Activated naive CD4-positive, alpha-beta T cell treated with anti-CD3 and anti-CD28 coated beads, Interleukin-2, amount 50 U/mL, for 72 hours (primary cell): ENCODE measurements around the gene TPM4. TPM values are rescaled to one million over a fixed set of nuclear protein-coding genes. Genes with fewer than 3 reads are reported as not detected.

Experiments
- ATAC-seq, 2 donors: fragments of 150-1000 bp; cut with Tn5 transposase; 2 replicates each; pipeline ENCODE4 v1.10.0; 2021; ENCODE audit warnings: mild to moderate bottlenecking in 2 of 2, moderate library complexity in 2 of 2
- DNase-seq, 2 donors: peaks; one replicate each; pipeline ENCODE4 v3.0.0; 2021 to 2022; ENCODE audit warnings: low spot score in 2 of 2
- H3K27ac Mint-ChIP-seq, 2 donors: one replicate each; pipeline ENCODE4 v1.8.0; 2022; ENCODE audit warnings: mild to moderate bottlenecking in 2 of 2, mixed read lengths in 2 of 2
- H3K36me3 Mint-ChIP-seq, 2 donors: one replicate each; pipeline ENCODE4 v1.8.0; 2022; ENCODE audit warnings: mixed read lengths in 2 of 2
- H3K9me3 Mint-ChIP-seq, 2 donors: one replicate each; pipeline ENCODE4 v1.8.0; 2022; ENCODE audit warnings: mixed read lengths in 2 of 2
- total RNA-seq, 2 donors: library from RNA; stranded (reverse); gene quantifications; one replicate each; pipeline ENCODE4 v1.2.3, GENCODE V29; 2022

TPM4 gene
- total RNA-seq, 2 donors from 2014 or later = 405 to 411 TPM

DNA sequence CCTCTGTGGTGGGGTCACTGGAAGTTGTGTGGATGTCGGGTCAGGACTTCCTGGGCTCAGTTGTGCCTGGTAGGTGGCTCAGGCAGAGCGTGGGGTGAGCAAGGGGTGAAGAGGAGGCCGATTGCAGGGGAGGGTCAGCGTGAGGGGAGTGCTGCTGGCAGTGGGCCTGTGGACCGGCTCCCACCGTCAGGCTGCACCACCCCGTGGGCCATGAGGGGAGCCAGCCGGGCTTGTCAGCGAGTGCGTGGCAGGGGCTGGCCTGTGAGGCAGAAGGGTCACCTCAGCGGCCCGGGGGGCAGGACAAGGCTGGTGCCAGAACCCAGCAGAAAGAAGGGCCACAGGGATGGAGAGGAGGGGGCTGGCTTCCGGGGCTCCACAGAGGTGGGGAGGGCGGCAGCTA lies 48.7 kb downstream of the TPM4 start:
- H3K36me3 Mint-ChIP-seq = peaks cover 19 to 21% of the 10 kb centered on the region in 2 donors
- peak overlapping the region; percentile 44 to 70 for H3K27ac Mint-ChIP-seq
- no peak for DNase-seq

DNA sequence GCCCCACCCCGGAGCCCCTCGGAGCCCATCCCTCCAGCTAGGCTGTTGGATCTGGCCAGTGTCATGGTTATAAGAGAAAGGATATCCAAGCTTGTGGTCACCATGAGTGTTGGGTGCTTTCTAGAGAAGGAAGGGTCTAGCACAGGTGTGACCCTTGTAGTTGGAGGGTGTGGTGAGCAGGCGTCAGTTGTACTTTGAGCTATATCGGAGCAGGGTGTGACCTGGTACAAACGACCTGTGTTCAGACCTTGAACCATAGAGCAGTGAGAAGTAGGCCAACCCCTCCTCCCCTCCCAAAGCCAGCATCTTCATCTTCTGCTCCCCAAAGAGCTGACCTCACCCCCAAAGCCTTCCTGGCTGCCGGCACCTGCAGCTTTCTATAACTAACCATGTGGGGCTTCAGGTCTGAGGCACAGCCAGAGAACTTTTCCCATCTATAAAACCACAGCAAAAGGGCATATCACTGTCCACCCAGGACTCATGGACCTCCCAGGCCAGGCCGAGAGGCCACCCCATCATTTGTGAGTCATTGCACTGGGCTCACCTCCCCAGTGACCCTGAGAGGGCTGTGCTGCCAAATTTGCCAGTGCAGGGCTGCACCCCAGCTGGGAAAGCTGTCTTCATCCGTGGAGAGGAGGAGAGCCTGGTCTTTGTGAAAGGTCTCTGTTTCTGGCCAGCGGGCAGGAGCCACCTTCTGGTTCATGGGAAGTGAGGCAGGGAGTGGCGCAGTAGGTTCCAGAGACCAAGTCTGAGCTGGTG lies 49.6 kb downstream of the TPM4 start:
- Mint-ChIP-seq H3K36me3 (peaks cover 25 to 30% of the 10 kb centered on the region in 2 donors), H3K27ac (peak overlapping the region in 1 of 2 donors; percentile 84), H3K9me3 (peaks cover 0 to under 1% of the 10 kb centered on the region in 2 donors)
- no peak for DNase-seq
- ATAC-seq = no peak

More for the DNA sequence above, 48.7 kb downstream of the TPM4 start:
- H3K9me3 Mint-ChIP-seq = no peaks in the 10 kb centered on the region
- ATAC-seq = no peak

DNA sequence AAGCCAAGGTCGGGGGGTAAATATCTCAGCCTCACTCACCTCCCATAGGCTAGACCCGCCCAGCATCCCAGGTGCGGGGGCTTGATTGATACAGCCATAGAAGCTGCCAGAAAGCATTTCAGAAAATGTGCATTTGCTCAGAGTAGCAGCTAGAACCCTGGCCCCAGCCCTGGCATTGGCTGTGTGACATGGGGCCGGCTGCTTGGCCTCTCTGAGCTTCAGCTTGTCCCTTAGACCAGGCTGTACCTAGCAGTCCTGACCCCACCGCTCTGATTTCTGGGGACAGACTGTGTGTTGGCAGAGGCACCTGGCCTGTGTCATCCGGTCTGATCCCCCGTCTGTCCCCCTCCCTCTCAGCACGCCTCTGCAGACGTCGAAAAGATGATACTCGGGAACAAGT lies 50.8 kb downstream of the TPM4 start:
- Mint-ChIP-seq H3K27ac (no peak overlapping the region), H3K9me3 (peaks cover 11% of the 10 kb centered on the region in 2 donors), H3K36me3 (peaks cover 36 to 42% of the 10 kb centered on the region in 2 donors)
- DNase-seq (no peak), ATAC-seq (no peak)

DNA sequence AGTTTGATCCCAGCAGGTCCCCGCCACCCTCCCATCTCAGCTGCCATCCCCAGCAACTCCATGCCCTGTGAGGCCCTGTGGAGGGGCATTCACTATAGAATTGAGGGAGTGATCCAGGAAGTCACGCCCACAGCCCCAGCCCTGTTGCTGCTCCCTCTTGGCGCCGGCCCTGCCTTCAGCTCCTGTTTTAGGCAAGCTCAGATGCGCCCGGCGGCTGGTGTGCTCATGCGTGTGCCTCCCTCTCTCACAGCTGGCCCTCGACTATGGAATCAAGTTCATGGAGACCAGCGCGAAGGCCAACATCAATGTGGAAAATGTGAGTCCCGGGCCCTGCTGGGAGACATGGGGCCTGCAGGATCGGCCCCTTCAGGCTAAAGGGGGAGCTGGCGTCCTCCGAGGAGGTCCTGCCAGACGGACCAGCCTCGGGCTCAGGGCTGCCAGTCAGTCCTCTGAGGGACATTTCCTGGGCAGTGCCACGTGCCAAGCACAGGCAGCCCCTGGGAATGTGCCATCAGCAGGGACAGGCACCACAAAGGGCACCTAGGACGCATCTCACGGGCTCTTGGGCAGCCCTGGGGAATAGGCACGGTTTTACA lies 51.6 kb downstream of the TPM4 start:
- ATAC-seq = no peak
- no peak overlapping the region for H3K27ac Mint-ChIP-seq
- H3K9me3 Mint-ChIP-seq = peaks cover 11 to 12% of the 10 kb centered on the region in 2 donors
- peaks cover 44 to 50% of the 10 kb centered on the region in 2 donors for H3K36me3 Mint-ChIP-seq
- DNase-seq = no peak

DNA sequence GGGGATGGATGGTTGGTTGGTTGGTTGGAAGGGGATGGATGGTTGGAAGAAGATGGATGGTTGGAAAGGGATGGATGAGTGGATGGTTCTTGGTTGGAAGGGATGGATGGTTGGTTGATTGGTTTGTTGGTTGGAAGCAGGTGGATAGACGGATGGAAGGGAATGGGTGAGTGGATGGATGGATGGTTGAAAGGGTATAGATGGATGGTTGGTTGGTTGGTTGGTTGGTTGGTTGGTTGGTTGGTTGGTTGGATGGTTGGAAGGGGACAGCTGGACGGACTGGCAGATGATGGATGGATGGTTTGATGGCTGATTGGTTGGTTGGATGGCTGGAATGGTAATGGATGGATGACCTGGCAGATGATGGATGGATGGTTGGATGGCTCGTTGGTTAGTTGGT lies 55.4 kb downstream of the TPM4 start:
- Mint-ChIP-seq H3K9me3 (peaks cover 11 to 19% of the 10 kb centered on the region in 2 donors), H3K27ac (peak overlapping the region; percentile 30 to 55), H3K36me3 (peaks cover 48 to 54% of the 10 kb centered on the region in 2 donors)
- DNase-seq = no peak
- no peak for ATAC-seq

DNA sequence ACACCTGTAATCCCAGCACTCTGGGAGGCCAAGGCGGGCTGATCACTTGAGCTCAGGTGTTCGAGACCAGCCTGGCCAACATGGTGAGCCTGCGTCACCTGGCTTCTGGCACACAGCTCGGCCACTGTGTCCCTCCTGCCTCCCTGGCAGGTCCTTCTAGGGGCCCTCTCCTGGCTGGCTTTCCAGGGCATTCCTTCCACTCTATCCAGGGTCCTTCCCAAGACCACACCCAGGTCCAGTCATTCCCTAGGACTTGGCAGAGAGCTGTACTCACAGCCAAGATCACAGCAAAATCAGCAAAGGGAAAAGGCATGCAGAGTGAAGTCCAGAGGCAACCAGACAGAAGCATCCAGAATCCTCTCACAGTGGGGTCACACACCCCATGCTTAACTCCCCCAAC lies 57.5 kb downstream of the TPM4 start:
- Mint-ChIP-seq H3K27ac (no peak overlapping the region), H3K36me3 (peaks cover 43 to 49% of the 10 kb centered on the region in 2 donors), H3K9me3 (peaks cover 11 to 19% of the 10 kb centered on the region in 2 donors)
- ATAC-seq (no peak), DNase-seq (no peak)

DNA sequence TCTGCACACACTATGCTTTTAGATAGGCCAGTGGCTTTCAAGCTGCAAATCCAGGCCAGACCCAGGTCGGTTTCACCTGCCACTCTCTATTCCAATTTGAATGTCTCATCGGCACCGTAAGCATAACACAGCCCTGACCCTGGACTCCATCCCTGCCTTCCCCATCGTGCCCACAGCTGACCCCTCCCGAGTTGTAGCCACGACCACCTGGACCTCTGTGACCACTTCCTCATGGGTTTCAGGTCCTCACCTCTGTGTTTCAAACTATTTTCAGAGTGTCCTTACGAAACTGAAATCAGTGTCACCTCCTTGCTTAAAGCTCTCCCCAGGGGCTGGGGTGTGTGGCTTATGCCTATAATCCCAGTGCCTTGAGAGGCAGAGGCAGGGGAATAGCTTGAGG lies 58.2 kb downstream of the TPM4 start:
- H3K9me3 Mint-ChIP-seq = peaks cover 11 to 19% of the 10 kb centered on the region in 2 donors

DNA sequence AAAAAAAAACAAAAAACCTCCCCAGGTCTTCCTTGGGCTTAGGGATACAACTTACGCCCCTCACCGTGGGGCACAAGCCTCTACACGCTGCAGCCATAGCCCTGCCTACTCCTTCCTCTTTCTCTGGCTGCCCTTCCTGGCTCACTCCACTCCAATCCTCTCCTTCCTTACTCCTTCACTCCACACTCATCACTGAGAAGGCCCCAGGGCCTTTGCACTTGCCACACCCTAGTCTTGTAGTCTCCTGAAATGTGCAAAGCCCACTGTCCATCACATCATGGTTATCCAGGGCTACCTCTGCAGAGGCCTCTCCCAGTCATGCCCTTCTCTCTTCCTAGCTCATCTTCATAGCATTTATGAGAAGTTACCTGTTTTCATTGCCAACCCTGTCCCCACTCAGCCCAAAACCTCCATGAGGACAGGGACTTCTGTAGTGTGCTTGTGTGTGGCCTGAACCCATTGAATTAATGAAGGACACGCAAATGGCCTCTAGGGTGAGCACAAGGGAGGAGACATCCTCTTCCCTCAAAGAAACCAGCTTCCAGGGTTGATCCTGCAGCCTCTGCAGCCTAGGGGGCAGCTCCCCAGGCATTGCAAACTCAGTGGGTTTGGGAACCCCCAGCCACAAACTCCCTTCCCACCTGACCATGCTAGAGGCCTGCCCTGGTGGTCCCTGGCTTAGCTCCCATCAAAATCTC lies 59.3 kb downstream of the TPM4 start:
- peak overlapping the region in 1 of 2 donors; percentile 12 for H3K27ac Mint-ChIP-seq
- ATAC-seq (peak in 1 of 2 donors; percentile 8), DNase-seq (no peak)
- peaks cover 11 to 19% of the 10 kb centered on the region in 2 donors for H3K9me3 Mint-ChIP-seq
- peaks cover 29 to 31% of the 10 kb centered on the region in 2 donors for H3K36me3 Mint-ChIP-seq

More for the DNA sequence above, 58.2 kb downstream of the TPM4 start:
- Mint-ChIP-seq H3K36me3 (peaks cover 37 to 42% of the 10 kb centered on the region in 2 donors), H3K27ac (peak overlapping the region in 1 of 2 donors; percentile 11)
- ATAC-seq (no peak), DNase-seq (no peak)

DNA sequence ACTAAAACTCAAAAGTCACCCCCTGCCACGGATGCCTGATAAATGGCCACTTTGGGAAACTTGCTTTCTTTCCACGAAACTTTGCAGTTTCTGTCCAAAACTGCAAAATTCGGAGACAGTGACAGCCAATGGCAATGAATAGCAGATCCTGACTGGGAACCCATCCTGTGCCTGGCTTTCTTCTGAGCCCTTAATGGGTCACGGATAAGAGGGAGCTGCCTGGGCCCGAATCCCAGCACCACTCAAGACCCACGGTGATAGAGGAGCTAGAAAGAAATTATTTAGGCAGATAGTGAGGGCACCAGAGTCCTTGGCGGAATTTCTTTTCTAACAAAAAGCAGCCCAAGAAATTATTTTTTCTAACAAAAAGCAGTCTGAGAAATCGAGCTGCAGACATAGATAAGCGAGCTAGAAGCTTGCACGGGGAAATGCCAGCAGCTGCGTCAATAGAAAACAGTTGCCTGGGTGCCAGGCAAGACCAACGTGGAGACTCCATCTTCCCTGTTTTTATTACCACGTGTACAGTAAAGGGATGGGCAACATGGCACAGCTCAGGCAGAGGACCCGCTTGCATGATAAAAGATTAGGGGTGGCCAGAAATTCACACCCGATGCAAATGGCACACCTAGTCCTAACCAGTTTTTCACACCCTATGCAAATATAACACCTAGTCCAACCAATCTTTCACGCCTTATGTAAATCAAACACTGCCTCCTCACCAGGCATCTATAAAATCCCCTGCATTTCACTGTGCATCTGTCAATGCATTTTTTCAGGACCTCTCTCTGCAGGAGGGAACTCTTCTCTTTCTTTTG lies 60.1 kb downstream of the TPM4 start:
- peaks cover 7 to 14% of the 10 kb centered on the region in 2 donors for H3K9me3 Mint-ChIP-seq
- no peak for DNase-seq
- peaks cover 23% of the 10 kb centered on the region in 2 donors for H3K36me3 Mint-ChIP-seq
- no peak overlapping the region for H3K27ac Mint-ChIP-seq
- no peak for ATAC-seq

DNA sequence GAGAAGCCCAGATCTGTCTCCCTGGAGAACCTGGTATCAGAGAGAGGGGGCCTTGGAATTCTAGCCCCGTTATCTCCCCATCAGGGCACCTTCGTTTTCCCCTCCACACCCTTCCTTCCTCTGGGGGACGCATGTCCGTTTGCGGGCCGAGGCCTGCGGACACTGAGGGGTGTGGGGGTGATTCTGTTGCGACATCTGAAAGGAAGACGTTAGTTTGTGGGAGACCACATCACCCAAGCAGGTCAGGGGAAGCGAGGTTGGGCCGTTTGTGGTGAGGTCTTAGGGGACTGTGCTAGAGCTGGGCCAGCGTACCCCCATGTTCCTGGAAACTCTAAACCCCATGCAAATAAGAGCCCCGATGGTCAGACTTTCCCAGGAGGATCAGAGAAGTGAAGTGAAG lies 63.5 kb downstream of the TPM4 start:
- ATAC-seq = no peak
- peak overlapping the region in 1 of 2 donors; percentile 91 for H3K27ac Mint-ChIP-seq
- no peak for DNase-seq
- H3K36me3 Mint-ChIP-seq = peaks cover 10 to 12% of the 10 kb centered on the region in 2 donors
- no peaks in the 10 kb centered on the region for H3K9me3 Mint-ChIP-seq

DNA sequence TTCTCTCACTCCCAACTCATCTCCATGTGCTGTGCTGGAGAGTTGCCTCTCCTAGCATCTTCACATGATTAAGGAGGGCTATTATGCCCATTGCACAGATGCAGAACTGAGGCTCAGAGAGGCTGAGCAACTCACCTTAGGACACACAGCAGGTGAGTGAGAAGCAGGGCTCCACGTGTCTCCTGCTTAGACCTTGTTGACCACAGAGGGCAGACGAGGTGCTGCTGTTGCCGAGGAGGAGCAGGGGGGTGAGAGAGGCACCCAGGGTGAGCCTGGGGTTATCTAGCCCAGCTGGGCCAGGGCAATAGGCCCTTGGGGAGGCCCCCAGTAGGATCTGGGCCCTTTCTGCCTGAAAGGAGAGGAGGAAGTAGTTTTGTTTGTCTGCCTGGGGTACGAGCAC lies 64.7 kb downstream of the TPM4 start:
- peak overlapping the region in 1 of 2 donors; percentile 37 for H3K27ac Mint-ChIP-seq
- DNase-seq (no peak), ATAC-seq (no peak)
- no peaks in the 10 kb centered on the region for H3K9me3 Mint-ChIP-seq
- H3K36me3 Mint-ChIP-seq = peaks cover 10 to 13% of the 10 kb centered on the region in 2 donors

DNA sequence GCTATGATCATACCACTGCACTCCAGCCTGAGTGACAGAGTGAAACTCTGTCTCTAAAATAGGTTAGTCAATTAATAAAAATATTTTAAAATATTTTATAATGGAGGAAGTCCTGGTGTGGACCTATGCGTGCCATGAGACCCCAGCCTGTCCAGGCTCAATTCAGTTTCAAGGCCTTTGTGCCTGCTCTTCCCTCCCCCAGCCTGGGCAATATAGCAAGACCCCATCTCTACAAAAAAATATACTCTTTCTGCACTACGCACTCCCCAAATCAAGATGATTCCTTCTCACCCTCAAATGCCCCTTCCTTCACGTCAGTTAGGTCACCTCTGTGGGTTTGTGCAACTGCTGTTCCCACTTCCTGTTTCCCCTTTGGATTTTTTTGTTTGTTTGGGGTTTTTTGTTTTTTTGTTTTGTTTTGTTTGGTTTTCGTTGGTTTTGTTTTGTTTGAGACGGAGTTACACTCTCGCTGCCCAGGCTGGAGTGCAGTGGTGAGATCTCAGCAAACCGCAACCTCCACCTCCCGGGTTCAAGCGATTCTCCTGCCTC lies 65.8 kb downstream of the TPM4 start:
- Mint-ChIP-seq H3K9me3 (no peaks in the 10 kb centered on the region), H3K27ac (peak overlapping the region in 1 of 2 donors; percentile 79), H3K36me3 (peaks cover 10 to 17% of the 10 kb centered on the region in 2 donors)
- ATAC-seq (no peak), DNase-seq (no peak)

DNA sequence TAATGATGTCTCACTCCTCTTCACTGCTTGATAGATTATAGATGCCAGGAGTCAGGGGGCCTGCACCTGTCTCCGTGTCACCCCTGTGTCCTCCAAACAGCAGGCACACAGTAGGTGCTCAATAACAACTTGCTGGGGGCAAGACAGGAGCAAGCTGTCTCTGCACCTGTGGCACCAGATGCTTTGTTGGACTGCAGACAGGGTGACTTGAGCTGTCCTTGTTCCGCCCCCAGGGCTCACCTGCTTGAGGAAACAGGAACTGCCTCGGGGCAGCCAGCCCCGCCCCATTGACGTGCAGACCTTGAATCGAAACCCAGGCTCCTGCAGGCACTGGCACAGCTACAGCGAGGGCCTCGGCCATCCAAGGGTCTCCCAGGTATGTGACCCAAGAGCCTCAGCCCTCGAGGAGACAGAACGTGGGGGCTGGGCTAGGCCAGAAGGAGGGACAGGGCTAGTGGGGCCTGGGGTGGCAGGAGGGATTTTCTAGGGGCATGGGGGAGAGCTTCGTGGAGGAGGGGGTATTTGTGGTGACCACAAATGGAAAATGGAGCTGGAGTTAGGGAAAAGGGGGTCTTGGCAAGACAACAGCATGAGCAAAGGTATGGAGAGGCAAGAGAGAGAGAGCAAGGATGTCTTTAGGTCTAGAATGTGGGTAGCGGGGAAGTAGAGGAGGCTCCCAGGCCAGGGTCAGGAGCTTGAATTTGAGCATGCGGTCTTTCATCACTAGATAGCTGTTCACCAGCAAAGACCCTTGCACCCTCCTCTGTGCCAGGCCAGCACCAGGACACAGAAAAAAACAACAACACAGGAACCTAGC lies 67.3 kb downstream of the TPM4 start, which contains the start of gene HSH2D:
TSS of gene HSH2D (plus strand) at position 287 of the 817 bp plus-strand sequence. CDS start 5,066 bp downstream, outside the sequence.
- DNase-seq = peak; percentile 77 to 81
- peaks cover 10 to 17% of the 10 kb centered on the region in 2 donors for H3K36me3 Mint-ChIP-seq
- H3K27ac Mint-ChIP-seq = peak within 1 kb of the TSS; percentile 95 to 99
- no peaks in the 10 kb centered on the region for H3K9me3 Mint-ChIP-seq
- peak; percentile 97 to 98 for ATAC-seq

DNA sequence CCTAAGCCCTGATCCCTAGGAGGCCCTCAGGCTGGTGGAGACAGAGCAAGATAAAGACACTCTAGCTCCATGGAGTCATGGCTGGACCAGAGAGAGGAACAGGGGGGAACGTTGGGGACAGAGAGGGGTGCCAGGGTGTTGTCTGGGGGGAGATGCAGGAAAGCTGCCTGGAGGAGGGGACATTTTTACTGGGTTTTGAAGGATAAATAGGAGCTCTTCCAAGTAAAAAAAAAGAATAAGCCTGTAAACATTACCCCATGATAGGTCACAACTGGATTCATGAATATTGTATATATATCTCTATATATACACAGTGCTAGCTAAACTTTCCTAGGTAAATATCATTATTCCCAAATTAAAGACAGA lies 67.9 kb downstream of the TPM4 start:
- H3K9me3 Mint-ChIP-seq = no peaks in the 10 kb centered on the region
- H3K27ac Mint-ChIP-seq = peak overlapping the region; percentile 95 to 99
- no peak for DNase-seq
- peaks cover 10 to 21% of the 10 kb centered on the region in 2 donors for H3K36me3 Mint-ChIP-seq
- ATAC-seq = peak; percentile 13 to 23

DNA sequence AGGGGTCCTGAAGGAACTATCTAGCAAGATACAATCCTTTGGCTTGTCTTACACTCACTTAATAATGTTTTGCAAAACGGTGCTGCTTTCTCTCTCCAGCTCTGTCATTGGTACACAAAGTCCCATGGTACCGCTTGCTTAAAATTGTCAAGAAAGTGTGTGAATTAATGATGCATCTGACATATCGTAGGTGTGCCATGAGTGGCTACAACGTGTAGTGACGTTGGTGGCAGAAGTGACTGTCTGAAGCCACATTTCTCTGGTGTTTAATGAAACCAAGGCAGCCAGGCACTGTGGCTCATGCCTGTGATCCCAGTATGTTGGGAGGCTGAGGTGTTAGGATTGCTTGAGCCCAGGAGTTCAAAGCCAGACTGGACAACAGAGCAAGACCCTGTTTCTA lies 69.8 kb downstream of the TPM4 start:
- H3K9me3 Mint-ChIP-seq = no peaks in the 10 kb centered on the region
- peaks cover 10 to 21% of the 10 kb centered on the region in 2 donors for H3K36me3 Mint-ChIP-seq

More for the DNA sequence above, 69.8 kb downstream of the TPM4 start:
- ATAC-seq (no peak), DNase-seq (no peak)
- no peak overlapping the region for H3K27ac Mint-ChIP-seq
